NCI-H187 (cell line): Measurements from ENCODE around the gene SF3A1.
"Not testable (repeated sequence)": the region's sequence is repeated elsewhere in the genome, so short reads cannot be mapped to it uniquely, and the experiment has no call there.

ENCODE experiments used
- DNase-seq, 2 experiments: peaks; one replicate each; lab custom pipeline; 2025; lab: John Stamatoyannopoulos, UW

SF3A1 gene, protein sequence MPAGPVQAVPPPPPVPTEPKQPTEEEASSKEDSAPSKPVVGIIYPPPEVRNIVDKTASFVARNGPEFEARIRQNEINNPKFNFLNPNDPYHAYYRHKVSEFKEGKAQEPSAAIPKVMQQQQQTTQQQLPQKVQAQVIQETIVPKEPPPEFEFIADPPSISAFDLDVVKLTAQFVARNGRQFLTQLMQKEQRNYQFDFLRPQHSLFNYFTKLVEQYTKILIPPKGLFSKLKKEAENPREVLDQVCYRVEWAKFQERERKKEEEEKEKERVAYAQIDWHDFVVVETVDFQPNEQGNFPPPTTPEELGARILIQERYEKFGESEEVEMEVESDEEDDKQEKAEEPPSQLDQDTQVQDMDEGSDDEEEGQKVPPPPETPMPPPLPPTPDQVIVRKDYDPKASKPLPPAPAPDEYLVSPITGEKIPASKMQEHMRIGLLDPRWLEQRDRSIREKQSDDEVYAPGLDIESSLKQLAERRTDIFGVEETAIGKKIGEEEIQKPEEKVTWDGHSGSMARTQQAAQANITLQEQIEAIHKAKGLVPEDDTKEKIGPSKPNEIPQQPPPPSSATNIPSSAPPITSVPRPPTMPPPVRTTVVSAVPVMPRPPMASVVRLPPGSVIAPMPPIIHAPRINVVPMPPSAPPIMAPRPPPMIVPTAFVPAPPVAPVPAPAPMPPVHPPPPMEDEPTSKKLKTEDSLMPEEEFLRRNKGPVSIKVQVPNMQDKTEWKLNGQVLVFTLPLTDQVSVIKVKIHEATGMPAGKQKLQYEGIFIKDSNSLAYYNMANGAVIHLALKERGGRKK

DNA sequence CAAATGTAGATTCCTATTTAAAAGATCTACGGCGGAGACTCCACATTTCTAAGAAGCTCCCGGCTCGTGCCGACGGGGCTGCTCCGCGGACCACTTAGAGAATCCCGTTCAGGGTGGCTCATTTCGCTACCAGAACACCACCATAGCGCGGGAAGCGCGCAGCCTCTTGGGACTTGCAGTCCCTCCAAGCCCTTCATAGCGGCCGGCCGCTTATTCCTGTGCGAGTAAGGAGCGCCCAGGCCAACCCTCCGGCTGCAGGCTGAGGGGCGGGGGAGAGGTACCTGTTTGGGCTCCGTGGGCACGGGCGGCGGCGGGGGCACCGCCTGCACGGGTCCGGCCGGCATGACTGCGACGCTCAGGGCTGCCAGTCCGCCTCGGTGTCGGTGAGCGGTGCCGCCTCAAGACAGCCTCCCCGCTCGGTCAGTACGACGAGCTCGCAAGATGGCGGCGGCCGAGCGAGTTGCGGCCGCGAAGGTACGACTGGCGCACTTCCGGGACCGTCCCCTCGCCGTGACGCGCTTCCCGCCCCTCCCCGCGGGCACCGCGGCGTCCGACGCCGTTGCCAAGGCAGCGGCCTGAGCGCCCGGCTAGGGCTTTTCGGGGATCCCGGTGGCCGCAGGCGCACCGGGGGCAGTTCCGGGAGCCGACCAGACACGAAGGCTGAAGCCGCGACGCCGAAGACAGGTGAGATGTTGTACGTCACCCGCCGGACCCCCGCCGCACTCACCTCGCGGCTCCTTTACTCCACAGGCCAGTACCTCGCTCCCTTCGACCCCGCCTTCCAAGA lies at the start of gene SF3A1, which contains the start of gene CCDC157:
SF3A1 (minus strand) TSS at position 446 of the 787 bp plus-strand sequence; CDS start at position 344, 102 bp downstream.
CCDC157 (plus strand) TSS at position 559 of the 787 bp plus-strand sequence. CDS start 8,994 bp downstream, outside the sequence.
- DNase-seq, result peak; percentile 69 to 88

DNA sequence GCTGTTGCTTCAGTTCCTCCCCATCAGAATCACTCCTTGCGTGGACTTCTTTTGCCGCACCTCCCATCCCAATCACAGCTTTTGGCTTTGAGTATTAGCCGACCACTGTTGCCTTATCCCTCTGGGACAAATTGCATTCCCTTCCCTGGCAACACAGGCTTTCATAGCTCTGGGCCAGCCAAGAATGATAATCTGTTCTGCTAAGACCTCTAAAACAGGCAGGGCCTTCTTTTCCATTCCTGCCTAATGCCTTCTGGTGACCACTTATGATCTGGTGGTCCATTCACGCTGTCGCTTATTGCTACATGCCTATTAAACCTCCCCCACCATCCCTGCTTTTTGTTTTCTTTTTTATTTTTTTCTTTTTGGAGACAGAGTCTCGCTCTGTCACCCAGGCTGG lies 49.7 kb upstream of the SF3A1 start:
- no peak for DNase-seq

DNA sequence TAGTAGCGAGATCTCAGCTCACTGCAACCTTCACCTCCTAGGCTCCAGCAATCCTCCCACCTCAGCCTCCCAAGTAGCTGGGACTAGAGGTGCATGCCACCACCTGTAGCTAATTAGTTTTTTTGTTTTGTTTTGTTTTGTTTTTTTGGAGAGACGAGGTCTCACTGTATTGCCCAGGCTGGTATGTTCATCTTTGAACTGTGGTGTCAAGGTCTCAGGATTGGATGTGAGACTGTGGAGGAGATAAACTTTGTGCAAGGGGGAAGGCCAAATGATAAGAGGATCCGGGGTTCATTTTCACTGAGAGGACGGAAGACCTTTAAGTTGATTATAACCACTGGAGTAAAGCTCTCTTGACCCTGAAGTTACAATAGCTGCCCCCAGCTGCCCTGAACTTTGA lies 49.0 kb upstream of the SF3A1 start:
- DNase-seq, result no peak

DNA sequence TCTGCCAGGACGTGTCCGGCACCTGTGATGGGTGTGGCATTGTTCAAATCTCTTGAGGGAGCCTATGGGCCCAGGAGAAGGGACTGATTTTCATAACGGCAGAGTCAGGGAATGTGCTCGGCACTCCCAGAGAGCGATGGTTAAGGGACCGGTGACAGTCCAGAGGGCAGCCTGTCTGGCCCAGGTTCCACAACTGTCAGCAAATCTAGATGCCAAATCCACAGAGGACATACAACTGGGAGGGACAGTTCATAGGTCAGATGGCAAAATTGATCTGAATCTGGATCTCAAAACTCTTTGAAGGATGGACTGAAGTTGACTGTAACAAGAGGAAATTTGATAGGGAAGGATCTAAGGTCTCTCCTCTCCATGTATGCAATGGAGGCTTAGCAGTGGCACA lies 47.6 kb upstream of the SF3A1 start:
- no peak for DNase-seq

DNA sequence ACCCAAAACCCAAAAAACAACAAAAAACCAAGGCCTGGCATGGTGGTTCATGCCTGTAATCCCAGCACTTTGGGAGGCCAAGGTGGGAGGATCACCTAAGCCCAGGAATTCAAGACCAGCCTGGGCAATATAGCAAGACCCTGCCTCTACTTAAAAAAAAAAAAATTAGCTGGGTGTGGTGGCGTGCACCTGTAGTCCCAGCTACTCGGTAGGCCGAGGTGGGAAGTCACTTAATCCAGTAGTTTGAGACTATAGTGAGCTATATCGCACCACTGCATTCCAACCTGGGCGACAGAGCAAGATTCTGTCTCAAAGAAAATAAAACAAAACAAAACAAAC lies 46.0 kb upstream of the SF3A1 start:
- DNase-seq, result not testable (repeated sequence)

DNA sequence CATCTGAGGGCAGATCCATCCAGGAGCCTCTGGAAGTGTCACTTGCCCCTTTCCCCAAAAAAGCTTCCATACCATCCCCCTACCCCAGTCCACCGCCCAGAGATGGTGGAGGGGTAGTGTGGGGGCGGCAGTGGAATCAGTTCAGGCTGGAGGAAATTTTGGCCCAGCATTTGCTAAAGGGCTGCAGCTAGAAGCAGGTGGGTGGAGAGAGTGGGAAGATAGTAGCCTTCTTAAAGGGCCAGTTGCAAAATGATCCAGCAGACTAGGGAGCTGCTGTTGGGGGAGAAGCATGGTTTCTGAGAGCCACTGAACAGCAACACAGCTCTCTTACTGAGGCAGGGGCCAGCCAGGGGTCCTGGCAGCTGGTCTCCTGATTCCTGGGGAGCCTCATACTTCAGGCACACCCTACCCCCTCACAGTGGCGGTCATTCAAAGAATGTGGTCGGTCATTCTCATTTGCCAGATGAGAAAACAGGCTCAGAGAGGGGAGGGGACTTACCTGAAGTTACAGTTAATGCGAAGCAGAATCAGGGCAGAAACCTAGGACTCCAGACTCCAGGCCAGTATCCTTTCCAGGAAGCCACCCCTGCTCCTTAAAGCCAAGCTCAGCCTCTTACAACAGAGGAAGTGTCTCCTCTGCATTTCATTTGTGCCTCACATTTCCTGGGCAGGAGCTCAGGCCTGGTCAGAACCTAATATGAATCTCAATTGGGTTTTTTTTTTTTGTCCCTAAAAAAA lies 45.5 kb upstream of the SF3A1 start:
- no peak for DNase-seq

DNA sequence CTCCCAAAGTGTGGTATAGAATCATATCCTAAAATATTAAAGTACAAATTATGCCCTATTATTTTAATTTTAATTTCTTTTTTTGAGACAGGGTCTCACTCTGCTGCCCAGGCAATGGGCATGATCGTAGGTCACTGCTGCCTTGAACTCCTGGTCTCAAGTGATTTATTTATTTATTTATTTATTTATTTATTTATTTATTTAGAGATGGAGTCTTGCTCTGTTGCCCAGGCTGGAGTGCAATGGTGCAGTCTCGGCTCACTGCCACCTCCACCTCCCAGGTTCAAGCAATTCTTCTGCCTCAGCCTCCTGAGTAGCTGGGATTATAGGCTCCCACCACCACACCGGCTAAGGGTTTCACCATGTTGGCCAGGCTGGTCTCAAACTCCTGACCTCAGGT lies 44.3 kb upstream of the SF3A1 start:
- not testable (repeated sequence) for DNase-seq

DNA sequence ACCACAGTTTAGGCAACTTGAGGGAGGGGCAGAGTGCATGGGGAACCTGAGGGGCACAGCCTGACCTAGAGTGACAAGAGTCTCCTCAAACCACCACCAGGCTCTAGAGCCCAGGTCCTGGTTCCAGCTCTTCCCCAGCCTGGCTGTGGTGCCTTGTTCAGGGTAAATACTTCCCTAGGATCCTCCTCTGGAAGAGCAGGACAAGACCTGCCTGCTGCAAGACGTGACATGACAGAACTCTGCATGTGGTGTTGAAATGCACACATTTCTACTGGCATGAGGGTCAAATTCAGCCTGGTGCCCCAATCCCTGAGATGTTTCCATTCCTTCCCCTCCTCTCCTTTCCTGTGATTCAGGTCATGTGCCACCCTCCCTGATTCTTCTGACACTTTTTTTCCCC lies 43.5 kb upstream of the SF3A1 start:
- DNase-seq, result no peak

DNA sequence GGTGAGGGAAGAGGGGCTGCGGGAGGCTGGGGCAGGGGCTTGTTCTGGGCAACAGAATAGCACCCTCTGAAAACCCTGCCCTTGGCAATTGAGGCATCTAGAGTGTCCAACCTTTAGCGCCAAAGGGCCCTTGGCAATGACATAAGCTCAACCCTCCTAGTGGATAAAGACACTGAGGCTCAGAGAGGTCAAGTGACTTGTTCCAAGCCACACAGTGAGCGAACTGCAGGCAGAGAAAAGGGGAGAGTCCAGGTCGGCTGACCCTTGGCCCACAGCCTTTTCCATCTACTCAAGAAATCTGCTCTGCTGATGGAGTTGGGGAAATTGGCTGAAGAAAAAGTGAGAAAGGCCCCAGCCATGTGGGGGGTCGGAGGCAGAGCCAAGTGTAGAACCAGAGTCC lies 43.0 kb upstream of the SF3A1 start:
- no peak for DNase-seq

DNA sequence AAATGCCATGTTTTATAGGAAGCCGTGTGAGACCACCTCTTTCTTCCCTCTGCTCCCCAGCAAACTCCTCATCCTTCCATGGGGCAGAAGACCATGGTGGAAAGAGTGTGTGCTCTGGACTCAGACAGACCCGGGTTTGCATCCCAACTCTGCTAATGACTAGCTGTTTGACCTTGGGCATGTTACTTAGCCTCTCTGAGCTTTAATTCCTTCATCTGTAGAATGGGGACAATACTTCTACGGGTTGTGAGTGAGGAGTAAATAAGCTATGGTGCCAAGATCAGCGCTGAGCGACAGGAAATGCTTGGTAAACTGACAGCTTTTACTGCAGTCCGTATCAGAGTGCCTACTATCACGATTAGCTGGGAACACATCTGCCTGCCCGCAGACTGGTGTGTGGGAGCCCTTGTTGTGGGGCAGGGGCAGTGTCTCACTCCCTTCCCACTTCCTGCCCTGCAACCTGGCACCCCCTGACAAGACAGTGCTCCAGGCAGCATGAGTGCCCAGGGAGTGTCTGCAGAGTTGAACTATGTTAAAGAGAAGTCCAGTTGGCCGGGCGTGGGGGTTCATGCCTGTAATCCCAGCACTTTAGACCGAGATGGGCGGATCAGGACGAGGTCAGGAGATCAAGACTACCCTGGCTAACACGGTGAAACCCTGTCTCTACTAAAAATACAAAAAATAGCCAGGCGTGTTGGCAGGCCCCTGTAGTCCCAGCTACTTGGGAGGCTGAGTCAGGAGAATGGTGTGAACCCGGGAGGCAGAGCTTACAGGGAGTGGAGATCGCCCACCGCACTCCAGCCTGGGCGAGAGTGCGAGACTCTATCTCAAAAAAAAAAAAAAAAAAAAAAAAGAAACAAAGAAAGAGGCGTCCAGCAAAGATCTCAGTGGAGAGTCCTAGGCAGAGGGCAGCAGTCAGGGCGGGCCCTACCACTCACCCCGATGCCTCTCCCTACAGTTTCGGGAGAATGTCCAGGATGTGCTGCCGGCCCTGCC lies 42.3 kb upstream of the SF3A1 start:
- no peak for DNase-seq

DNA sequence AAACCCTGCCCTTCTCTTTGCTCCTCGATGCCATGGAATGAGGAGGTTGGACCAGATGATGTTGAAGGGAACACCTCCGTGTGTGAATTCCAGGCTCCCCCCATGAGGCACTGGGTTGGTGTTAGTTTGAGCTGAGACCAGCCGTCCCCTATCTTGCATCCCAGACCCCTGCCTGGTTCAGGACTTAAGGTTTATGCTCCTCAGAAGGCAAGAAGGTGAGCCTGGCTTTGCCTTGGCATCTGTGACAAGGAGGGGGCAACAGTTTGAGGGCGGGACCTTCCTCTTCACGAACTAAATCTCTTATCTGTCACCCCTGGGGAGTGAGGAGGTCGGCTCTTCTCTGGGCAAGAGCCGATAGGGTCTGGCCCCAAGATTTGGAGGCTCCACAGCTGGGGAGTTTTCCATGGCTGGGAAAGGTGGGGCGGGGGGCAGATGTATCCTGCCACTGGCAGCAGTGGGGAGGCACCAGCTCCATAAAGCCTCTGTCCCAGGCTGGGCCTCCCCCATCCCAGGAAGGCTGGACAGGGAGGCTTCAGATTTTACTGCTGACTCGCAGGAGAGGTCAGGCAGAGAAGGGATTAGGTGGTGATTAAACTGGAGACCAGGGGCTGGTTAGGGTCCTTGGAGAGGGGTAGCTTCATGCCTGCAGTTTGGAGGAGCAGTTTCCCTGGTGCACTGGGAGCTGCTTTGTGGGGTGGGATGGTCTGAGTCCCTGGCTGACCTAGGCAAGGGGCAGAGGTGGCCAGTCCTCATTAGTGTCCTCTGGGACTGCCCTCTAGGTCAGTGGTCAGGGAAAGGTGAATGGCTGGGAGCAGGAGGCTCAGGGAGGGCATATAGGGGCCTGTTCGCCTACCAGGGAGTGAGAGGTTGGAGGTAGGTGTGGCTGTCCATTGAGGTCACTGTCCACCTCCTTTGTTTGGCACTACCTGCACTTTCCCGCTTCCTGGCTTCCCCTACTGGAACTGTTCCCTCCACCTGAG lies 41.3 kb upstream of the SF3A1 start:
- no peak for DNase-seq

DNA sequence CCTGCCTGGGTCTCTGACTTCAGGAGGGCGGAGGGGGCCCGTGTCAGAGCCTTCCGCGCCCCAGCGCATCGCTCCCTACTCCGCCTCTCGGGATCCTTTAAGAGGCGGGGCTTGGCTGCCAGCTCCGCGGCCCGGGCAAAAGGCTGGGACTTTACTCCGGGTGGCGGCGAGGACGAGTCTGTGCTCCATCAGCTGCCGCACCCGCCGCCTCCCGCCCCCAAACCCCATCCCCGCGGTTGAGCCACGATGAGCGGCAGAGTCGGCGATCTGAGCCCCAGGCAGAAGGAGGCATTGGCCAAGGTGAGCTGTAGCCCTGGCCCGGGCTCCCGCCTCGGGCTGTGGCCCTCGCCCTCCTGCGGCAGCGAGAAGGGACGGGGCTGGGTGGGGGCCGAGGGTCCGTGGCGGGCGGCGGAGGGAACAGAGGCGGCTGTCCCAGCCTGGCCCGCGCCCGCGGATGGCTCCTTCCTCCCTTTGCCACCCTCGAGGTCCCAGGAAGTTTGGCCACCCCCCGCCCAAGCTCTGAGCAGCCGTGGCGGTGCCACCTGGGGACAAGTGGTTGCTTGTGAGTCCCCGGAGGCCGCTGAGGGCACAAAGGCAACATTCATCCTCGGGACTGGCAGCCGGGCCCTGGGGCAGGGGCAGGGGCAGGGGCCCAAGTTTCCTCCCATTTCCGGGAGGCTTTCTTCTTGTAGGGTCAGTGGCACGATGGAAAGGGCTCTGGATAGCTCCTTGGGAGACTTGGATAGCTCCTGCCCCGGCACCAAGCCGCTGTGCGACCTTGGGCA lies 40.4 kb upstream of the SF3A1 start, which contains the start of gene SEC14L2:
SEC14L2 (plus strand) TSS at position 148 of the 785 bp plus-strand sequence; CDS start at position 247, 99 bp downstream.
- DNase-seq, result no peak

DNA sequence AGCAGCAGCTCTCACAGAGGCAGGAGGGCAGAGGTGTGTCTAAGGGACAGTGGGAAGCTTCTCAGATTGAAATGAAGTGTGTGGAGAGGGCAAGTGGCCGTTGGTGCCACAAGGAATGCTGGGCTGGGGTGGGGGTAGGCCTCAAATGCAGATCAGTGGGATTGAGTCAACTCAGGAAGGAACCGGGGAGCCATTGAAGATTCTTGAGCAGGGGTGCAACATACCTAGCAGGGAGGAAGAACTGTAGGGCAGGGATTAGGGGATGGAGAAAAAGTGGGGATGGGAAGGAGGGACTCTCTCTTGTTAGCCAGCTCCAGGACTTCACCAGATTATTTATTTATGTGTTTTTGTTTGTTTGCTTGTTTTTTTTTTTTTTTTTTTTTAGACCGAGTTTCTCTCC lies 37.2 kb upstream of the SF3A1 start:
- no peak for DNase-seq

DNA sequence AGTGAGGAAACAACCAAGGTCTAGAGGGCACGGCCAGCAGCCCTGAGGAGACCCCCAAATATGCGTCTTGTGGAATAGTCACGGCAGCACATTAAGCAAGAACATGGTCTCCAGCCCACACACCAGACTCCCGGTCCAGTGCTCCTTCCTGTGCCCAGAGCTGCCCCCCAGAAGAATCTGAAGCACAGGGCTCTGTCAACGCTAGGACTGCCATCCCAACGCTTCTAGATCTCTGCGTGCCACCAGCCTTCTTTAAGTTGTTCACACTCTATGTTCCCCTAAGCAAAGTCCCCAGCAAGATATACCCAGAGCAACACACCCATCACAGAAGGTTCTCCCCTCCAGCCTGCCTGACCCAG lies 36.6 kb upstream of the SF3A1 start:
- DNase-seq, result no peak

DNA sequence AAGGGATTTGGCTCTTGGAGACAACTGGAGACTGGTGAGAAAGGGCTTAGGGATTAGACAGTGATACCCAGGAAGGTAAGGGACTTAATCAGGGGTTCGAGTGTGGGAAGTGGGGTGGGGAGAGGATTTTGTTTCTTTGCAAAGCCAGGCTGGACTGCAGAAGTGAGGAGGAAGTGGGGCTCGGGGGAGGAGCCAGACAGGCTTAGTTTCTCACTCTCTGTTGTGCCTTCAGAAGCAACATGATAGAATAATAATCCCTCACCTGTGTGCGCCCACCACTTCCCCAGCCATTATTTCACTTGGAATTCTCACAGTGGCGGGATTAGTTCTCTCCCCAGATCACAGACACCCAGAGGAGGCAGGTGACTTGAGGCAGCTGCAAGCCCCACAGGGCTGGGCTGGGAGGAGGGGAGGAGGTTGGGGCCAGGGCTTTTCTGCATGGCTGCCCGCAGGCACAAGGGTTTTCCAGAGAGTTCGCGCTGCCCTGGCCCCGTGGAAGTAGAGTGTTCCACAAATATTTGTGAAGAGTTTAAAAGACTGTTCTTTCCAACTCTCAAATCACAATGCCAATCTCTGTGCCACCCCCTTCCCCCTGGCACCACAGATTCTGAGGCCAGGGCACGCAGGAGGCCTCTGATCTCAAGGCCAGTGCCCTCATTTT lies 36.1 kb upstream of the SF3A1 start:
- DNase-seq, result no peak

DNA sequence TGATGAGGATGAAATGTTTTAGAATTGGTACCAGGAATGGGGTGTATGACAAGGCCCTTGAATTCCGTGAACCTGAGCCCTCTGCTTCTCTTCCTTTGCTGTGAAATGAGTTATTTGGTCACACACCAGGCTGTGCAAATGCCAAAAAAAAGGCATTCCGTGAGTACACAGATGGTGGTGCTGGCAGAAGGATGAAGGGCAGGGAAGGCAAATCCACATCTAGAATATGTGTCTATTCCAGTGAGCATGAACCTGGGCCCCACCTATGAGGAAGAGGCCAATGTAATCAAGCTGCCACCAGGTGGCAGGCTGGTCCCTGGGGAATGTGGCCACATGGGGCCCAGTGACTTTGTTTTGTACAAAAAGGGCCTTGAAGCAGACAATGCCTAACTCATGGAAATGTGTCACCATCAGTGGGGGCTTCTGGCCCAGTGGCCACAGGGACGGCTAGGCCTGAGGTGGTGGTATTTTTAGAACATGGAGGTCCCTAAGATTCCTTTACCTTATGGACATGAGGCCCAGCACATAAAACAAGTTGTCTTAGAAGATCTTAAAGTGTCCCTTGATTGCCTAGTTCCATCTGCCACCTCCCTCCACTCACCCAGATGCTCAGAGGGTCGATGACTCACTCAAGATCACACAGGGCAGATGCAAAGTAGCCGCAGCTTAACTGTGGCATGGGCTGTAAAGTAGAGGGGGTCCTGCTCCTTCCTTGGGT lies 34.4 kb upstream of the SF3A1 start:
- DNase-seq, result no peak
